Parathyroid adenoma (tissue), 2 donors: ENCODE data around the gene C7orf57.
A peak's percentile ranks its signal among the peaks of the same experiment; 100 is the strongest.
"Not testable (repeated sequence)": the region's sequence is repeated elsewhere in the genome, so short reads cannot be mapped to it uniquely, and the experiment has no call there.

Experiments
- H2AFZ ChIP-seq: fragments of 300-600 bp; sonication (generic); one replicate; pipeline ENCODE4 v1.7.0; 2017; ENCODE audit warnings: antibody characterized with exemption, mild to moderate bottlenecking
- H3K27ac ChIP-seq: fragments of 300-600 bp; sonication (generic); one replicate; pipeline ENCODE4 v1.7.0; 2017
- H3K27me3 ChIP-seq: fragments of 300-600 bp; sonication (generic); one replicate; pipeline ENCODE4 v1.7.0; 2017; ENCODE audit warnings: low read length; ENCODE audit not compliant: control insufficient read depth, insufficient read depth
- H3K36me3 ChIP-seq: fragments of 300-600 bp; sonication (generic); one replicate; pipeline ENCODE4 v1.7.0; 2017; ENCODE audit warnings: low read length; ENCODE audit not compliant: control insufficient read depth, insufficient read depth
- H3K4me1 ChIP-seq: fragments of 300-600 bp; sonication (generic); one replicate; pipeline ENCODE4 v1.7.0; 2017; ENCODE audit warnings: control low read depth
- H3K4me2 ChIP-seq: fragments of 300-600 bp; sonication (generic); one replicate; pipeline ENCODE4 v1.7.0; 2017; ENCODE audit warnings: low read length
- H3K4me3 ChIP-seq: fragments of 300-600 bp; sonication (generic); one replicate; pipeline ENCODE4 v1.7.0; 2017; ENCODE audit warnings: low read depth, low read length
- H3K79me2 ChIP-seq: fragments of 300-600 bp; sonication (generic); one replicate; pipeline ENCODE4 v1.7.0; 2017; ENCODE audit warnings: control low read depth
- H3K9ac ChIP-seq: fragments of 300-600 bp; sonication (generic); one replicate; pipeline ENCODE4 v1.7.0; 2017; ENCODE audit warnings: mild to moderate bottlenecking
- H3K9me3 ChIP-seq: fragments of 300-600 bp; sonication (generic); one replicate; pipeline ENCODE4 v1.7.0; 2017; ENCODE audit warnings: low read length; ENCODE audit not compliant: control insufficient read depth
- CTCF ChIP-seq: fragments of 300-600 bp; sonication (generic); IDR thresholded peaks from one replicate; pipeline ENCODE4 v1.7.0; 2017; ENCODE audit warnings: antibody characterized with exemption, mild to moderate bottlenecking
- donor health status: primary hyperparathyroidism.

Gene C7orf57

DNA sequence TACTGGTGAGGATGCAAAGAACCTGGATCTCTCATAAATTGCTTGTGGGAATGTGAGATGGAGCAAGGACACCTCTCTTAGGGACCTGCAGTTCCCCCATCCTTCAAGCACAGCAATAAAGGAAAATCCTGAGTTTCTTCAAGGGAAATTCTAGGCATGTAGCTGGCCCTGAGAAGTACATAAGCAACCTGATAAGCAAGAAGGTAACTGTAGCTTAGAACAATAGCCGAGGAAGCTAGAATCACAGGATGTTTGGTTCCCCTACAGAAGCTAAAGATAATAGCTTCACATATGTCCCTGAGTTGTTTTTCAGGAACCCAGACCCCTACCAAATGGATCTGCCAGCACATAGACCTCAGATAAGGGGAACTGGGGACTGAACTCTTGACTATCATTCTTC, 42.1 kb downstream of the C7orf57 start:
- Histone ChIP-seq H3K9ac (no peak overlapping the region), H3K36me3 (no peaks in the 10 kb centered on the region), H3K4me1 (no peaks in the 10 kb centered on the region), H3K4me2 (no peak overlapping the region), H3K9me3 (no peaks in the 10 kb centered on the region), H2AFZ (no peak overlapping the region), H3K4me3 (no peak overlapping the region), H3K27ac (no peak overlapping the region), H3K27me3 (no peaks in the 10 kb centered on the region), H3K79me2 (no peaks in the 10 kb centered on the region)
- no peak for TF ChIP-seq CTCF

DNA sequence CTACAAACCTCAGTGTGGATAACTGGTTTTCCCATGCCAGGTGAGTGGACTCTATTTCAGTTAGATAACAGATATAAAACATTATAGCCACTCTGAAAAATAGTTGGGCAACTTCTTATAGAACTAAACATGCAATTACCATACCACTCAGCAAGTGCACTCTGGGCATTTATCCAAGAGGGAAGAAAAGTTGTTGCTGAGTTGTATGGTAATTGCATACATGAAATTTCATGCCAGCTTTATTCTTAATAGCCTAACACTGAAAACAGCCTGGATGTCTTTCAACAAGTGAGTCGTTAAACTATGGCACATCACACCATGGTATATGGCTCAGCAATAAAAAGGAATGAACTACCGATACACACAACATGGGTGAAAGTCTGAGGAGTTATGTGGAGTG, 43.1 kb downstream of the C7orf57 start:
- H3K4me2 ChIP-seq: no peak overlapping the region
- H3K36me3 ChIP-seq: no peaks in the 10 kb centered on the region
- H3K27ac ChIP-seq: no peak overlapping the region
- H3K79me2 ChIP-seq: no peaks in the 10 kb centered on the region
- no peak overlapping the region for H2AFZ ChIP-seq
- H3K9me3 ChIP-seq: no peaks in the 10 kb centered on the region
- peaks cover 9% of the 10 kb centered on the region for H3K4me1 ChIP-seq
- no peak overlapping the region for H3K4me3 ChIP-seq
- H3K27me3 ChIP-seq: no peaks in the 10 kb centered on the region
- H3K9ac ChIP-seq: no peak overlapping the region
- no peak for TF ChIP-seq CTCF

GRCh38 chr7:48082378-48082777, 47.0 kb downstream of the C7orf57 start:
- not testable (repeated sequence) for H3K4me3 ChIP-seq, H3K27ac ChIP-seq, H3K9me3 ChIP-seq, H3K36me3 ChIP-seq, H3K9ac ChIP-seq, H3K27me3 ChIP-seq, H3K79me2 ChIP-seq, H3K4me2 ChIP-seq
- H2AFZ ChIP-seq: peak overlapping the region; percentile 36
- H3K4me1 ChIP-seq: peaks cover 11% of the 10 kb centered on the region

GRCh38 chr7:48083114-48083830, 47.9 kb downstream of the C7orf57 start:
- H3K79me2 ChIP-seq: no peaks in the 10 kb centered on the region
- no peak for TF ChIP-seq CTCF
- no peak overlapping the region for H3K9ac ChIP-seq
- H3K4me1 ChIP-seq: peaks cover 14% of the 10 kb centered on the region
- no peak overlapping the region for H3K27ac ChIP-seq
- H2AFZ ChIP-seq: peak overlapping the region; percentile 36
- H3K9me3 ChIP-seq: no peaks in the 10 kb centered on the region
- no peak overlapping the region for H3K4me3 ChIP-seq
- no peak overlapping the region for H3K4me2 ChIP-seq
- H3K27me3 ChIP-seq: no peaks in the 10 kb centered on the region
- no peaks in the 10 kb centered on the region for H3K36me3 ChIP-seq

- Histone ChIP-seq H3K27me3 (no peaks in the 10 kb centered on the region), H3K4me3 (no peak overlapping the region), H3K4me1 (peaks cover 14% of the 10 kb centered on the region), H3K27ac (no peak overlapping the region), H3K36me3 (no peaks in the 10 kb centered on the region), H3K4me2 (no peak overlapping the region), H3K9ac (no peak overlapping the region), H3K9me3 (no peaks in the 10 kb centered on the region), H2AFZ (peak overlapping the region; percentile 34), H3K79me2 (peaks cover 2% of the 10 kb centered on the region)
- no peak for TF ChIP-seq CTCF
Observed at GRCh38 chr7:48084727-48085432, 49.5 kb downstream of the C7orf57 start.
